Esophagus muscularis mucosa (tissue), 4 donors: ENCODE measurements around the gene TRPM8.

Experiments used
- CTCF ChIP-seq, 3 experiments: fragments of 200-600 bp in 2 of 3; fragments of 450-650 bp in 1 of 3; sonication (generic) in 2 of 3; IDR thresholded peaks; one replicate each; pipeline ENCODE4 v1.5.1; 2017 to 2019; ENCODE audit warnings: antibody characterized with exemption in 3 of 3, mild to moderate bottlenecking in 2 of 3, moderate library complexity in 1 of 3
- EP300 ChIP-seq: sonication (generic); formaldehyde crosslinking; IDR thresholded peaks from one replicate; pipeline ENCODE4 v1.6.1; 2017; ENCODE audit warnings: antibody characterized with exemption
- POLR2A ChIP-seq: fragments of 450-650 bp; IDR thresholded peaks from one replicate; pipeline ENCODE4 v1.6.1; 2017; ENCODE audit warnings: antibody characterized with exemption, moderate library complexity, mild to moderate bottlenecking, low read depth
- POLR2AphosphoS5 ChIP-seq, 2 donors: sonication (generic); formaldehyde crosslinking; IDR thresholded peaks; one replicate each; pipeline ENCODE4 v1.6.1; 2017; ENCODE audit warnings: antibody characterized with exemption in 2 of 2

GRCh38 chr2:233981574-233982420, 64.6 kb downstream of the TRPM8 start:
- no peak for TF ChIP-seq CTCF (IDR thresholded peaks at IDR 0.05)
- no peak for TF ChIP-seq POLR2A
- no peak for TF ChIP-seq EP300
- no peak for TF ChIP-seq POLR2AphosphoS5 (IDR thresholded peaks at IDR 0.05)
